ENCODE measurements around the gene RHOG.

GRCh38 chr11:3865388-3866193 is 24.8 kb upstream of the RHOG start:
- TF ChIP-seq CTCF (IDR thresholded peaks at IDR 0.05 in 8 of 11, conservative IDR thresholded peaks at IDR 0.05 in 3 of 11) (no peak), POLR2A (IDR thresholded peaks at IDR 0.05) (no peak)

All from spleen (tissue), 7 donors.